IMR-90 (cell line): ENCODE results near the gene IL1B. TPM values are rescaled to one million over a fixed set of nuclear protein-coding genes. Genes with fewer than 3 reads are reported as not detected.

ENCODE experiments used
- ATAC-seq: fragments of 200-7000 bp; cut with Tn5 transposase; 2 replicates; pipeline ENCODE4 v1.9.1; 2020; ENCODE audit warnings: low read depth, mild to moderate bottlenecking, moderate library complexity
- BruUV-seq: library from RNA; stranded (reverse); fragments of 400-500 nt; replicated peaks from 2 replicates; lab custom pipeline; 2021; lab: Mats Ljungman, UMichigan
- CTCF ChIA-PET: fragments of 300-600 bp; formaldehyde crosslinking; extraction: SDS; loops from one replicate; lab custom pipeline; 2021; ENCODE audit warnings: antibody characterized with exemption; lab: Yijun Ruan, JAX
- POLR2A ChIA-PET: fragments of 300-600 bp; sonication (Branson Sonifier 250); formaldehyde crosslinking; loops from one replicate; lab custom pipeline; 2022; ENCODE audit warnings: antibody characterized with exemption; ENCODE audit not compliant: unreplicated experiment; lab: Charles Lee
- DNase-seq: peaks from one replicate; pipeline ENCODE4 v3.0.0; 2013
- H2AFZ ChIP-seq: replicated peaks from 2 replicates; pipeline ENCODE3; 2013; ENCODE audit warnings: low read length, mild to moderate bottlenecking; ENCODE audit not compliant: poor library complexity
- H2AK5ac ChIP-seq: 2 replicates; pipeline ENCODE4 v1.6.1; 2013; ENCODE audit warnings: low read depth, low read length, inconsistent platforms
- H2AK9ac ChIP-seq: replicated peaks from 2 replicates; pipeline ENCODE3; 2013; ENCODE audit warnings: mild to moderate bottlenecking, low read depth, low read length, moderate library complexity; ENCODE audit not compliant: poor library complexity
- H2BK120ac ChIP-seq: 2 replicates; pipeline ENCODE4 v1.6.1; 2013; ENCODE audit warnings: low read depth, low read length, inconsistent platforms
- H2BK15ac ChIP-seq: 3 replicates; pipeline ENCODE4 v1.6.1; 2013; ENCODE audit warnings: low read depth, low read length, inconsistent platforms
- H2BK20ac ChIP-seq: 2 replicates; pipeline ENCODE4 v1.6.1; 2013; ENCODE audit warnings: low read depth, mild to moderate bottlenecking, inconsistent platforms, low read length, moderate library complexity
- H2BK5ac ChIP-seq: 2 replicates; pipeline ENCODE4 v1.6.1; 2013; ENCODE audit warnings: mild to moderate bottlenecking, low read depth, low read length, inconsistent platforms; ENCODE audit not compliant: poor library complexity, severe bottlenecking
- H3K14ac ChIP-seq: replicated peaks from 2 replicates; pipeline ENCODE4 v1.6.1; 2013; ENCODE audit warnings: low read depth, low read length, inconsistent platforms
- H3K18ac ChIP-seq: 2 replicates; pipeline ENCODE4 v1.6.1; 2013; ENCODE audit warnings: low read depth, low read length, control low read depth
- H3K23ac ChIP-seq: 2 replicates; pipeline ENCODE4 v1.6.1; 2013; ENCODE audit warnings: low read depth, low read length, inconsistent platforms
- H3K27ac ChIP-seq: 2 replicates; pipeline ENCODE4 v1.5.1; 2013; ENCODE audit warnings: mild to moderate bottlenecking, control low read depth, low read length; ENCODE audit not compliant: insufficient read depth
- H3K27me3 ChIP-seq: 2 replicates; pipeline ENCODE4 v1.6.1; 2013; ENCODE audit warnings: low read length; ENCODE audit not compliant: control insufficient read depth, insufficient read depth
- H3K36me3 ChIP-seq: 2 replicates; pipeline ENCODE4 v1.6.1; 2013; ENCODE audit warnings: low read length, mixed read lengths; ENCODE audit not compliant: control insufficient read depth, insufficient read depth
- H3K4ac ChIP-seq: 2 replicates; pipeline ENCODE4 v1.6.1; 2013; ENCODE audit warnings: low read depth, low read length, inconsistent platforms
- H3K4me1 ChIP-seq: 2 replicates; pipeline ENCODE4 v1.6.1; 2013; ENCODE audit warnings: low read length, mixed read lengths; ENCODE audit not compliant: control insufficient read depth, insufficient read depth
- H3K4me2 ChIP-seq: 2 replicates; pipeline ENCODE4 v1.6.1; 2013; ENCODE audit warnings: low read depth, mild to moderate bottlenecking, control low read depth, low read length, moderate library complexity
- H3K4me3 ChIP-seq: 2 replicates; pipeline ENCODE4 v1.5.1; 2013; ENCODE audit warnings: low read depth, mild to moderate bottlenecking, control low read depth, low read length, moderate library complexity; ENCODE audit not compliant: insufficient read depth
- H3K56ac ChIP-seq: 2 replicates; pipeline ENCODE4 v1.6.1; 2013; ENCODE audit warnings: low read length, inconsistent platforms; ENCODE audit not compliant: insufficient read depth; ENCODE audit errors: extremely low read depth
- H3K79me1 ChIP-seq, 2 experiments: 2 replicates each; pipeline ENCODE4 v1.6.1; 2013; ENCODE audit warnings: low read length in 2 of 2, inconsistent platforms in 1 of 2, low read depth in 1 of 2
- H3K9ac ChIP-seq: 2 replicates; pipeline ENCODE4 v1.6.1; 2013; ENCODE audit warnings: low read depth, low read length, control low read depth
- H3K9me1 ChIP-seq: 2 replicates; pipeline ENCODE4 v1.6.1; 2013; ENCODE audit warnings: low read length, inconsistent platforms; ENCODE audit not compliant: insufficient read depth
- H3K9me3 ChIP-seq: 2 replicates; pipeline ENCODE4 v1.6.1; 2013; ENCODE audit warnings: low read length; ENCODE audit not compliant: control insufficient read depth, insufficient read depth
- H4K20me1 ChIP-seq: 2 replicates; pipeline ENCODE4 v1.6.1; 2013; ENCODE audit warnings: low read length, inconsistent platforms; ENCODE audit not compliant: insufficient read depth
- H4K5ac ChIP-seq: 2 replicates; pipeline ENCODE4 v1.6.1; 2013; ENCODE audit warnings: mild to moderate bottlenecking, low read depth, low read length, control low read depth
- H4K8ac ChIP-seq, 2 experiments: 2 replicates each; pipeline ENCODE4 v1.6.1; 2013; ENCODE audit warnings: low read depth in 2 of 2, low read length in 2 of 2, control low read depth in 1 of 2, inconsistent platforms in 1 of 2
- H4K91ac ChIP-seq: 2 replicates; pipeline ENCODE4 v1.6.1; 2013; ENCODE audit warnings: low read depth, low read length, inconsistent platforms; ENCODE audit not compliant: insufficient read depth
- MAZ ChIP-seq: IDR thresholded peaks from 2 replicates; pipeline ENCODE4 v1.6.1; 2012; ENCODE audit warnings: low read depth, mild to moderate bottlenecking, low read length, improper control_type of control experiment, moderate library complexity, borderline replicate concordance
- MXI1 ChIP-seq: IDR thresholded peaks from 2 replicates; pipeline ENCODE4 v1.6.1; 2012; ENCODE audit warnings: low read depth, mild to moderate bottlenecking, low read length, moderate library complexity, borderline replicate concordance
- RAD21 ChIP-seq: IDR thresholded peaks from 2 replicates; pipeline ENCODE4 v1.6.1; 2012; ENCODE audit warnings: low read length, improper control_type of control experiment
- WGBS, 2 experiments: methylation state at CpG; one replicate each; pipeline versions ENCODE4 v1.1.5 to v1.1.7; 2013; ENCODE audit warnings: missing lambda C conversion rate in 2 of 2; ENCODE audit not compliant: insufficient read length in 1 of 2; ENCODE audit errors: extremely low coverage in 2 of 2; 5-methylcytosine and 5-hydroxymethylcytosine counted together
- dilution Hi-C: fragments of 300-500 bp; cut with HindIII; formaldehyde crosslinking; loops from one replicate; pipeline ENCODE4 v1.14.3; 2018; ENCODE audit warnings: low sequenced_read_pairs; ENCODE audit not compliant: unreplicated experiment
- in situ Hi-C: fragments of 300-500 bp; cut with MboI; formaldehyde crosslinking; loops from 3 replicates; pipeline ENCODE4 v1.14.3; 2019; ENCODE audit warnings: low sequenced_read_pairs, inconsistent platforms, mixed read lengths
- intact Hi-C: fragments of 100-400 bp; cut with micrococcal nuclease; formaldehyde crosslinking; loops from 2 replicates; pipeline ENCODE4 v1.10.0; 2022
- polyA plus RNA-seq, 3 experiments: library from polyadenylated mRNA; depleted of rRNA; stranded (reverse); fragments of >200 nt; gene quantifications; 2 replicates each; pipeline ENCODE4 v1.2.3, GENCODE V29; 2012; ENCODE audit warnings: low replicate concordance in 1 of 3
- total RNA-seq: library from RNA; depleted of rRNA; stranded (reverse); fragments of >200 nt; gene quantifications from 2 replicates; pipeline ENCODE4 v1.2.3, GENCODE V29; 2012

Gene IL1B
- total and polyA plus RNA-seq, 2 of the 4 experiments (the other 2 are of a cell fraction), result 3.0 to 4.4 TPM

DNA sequence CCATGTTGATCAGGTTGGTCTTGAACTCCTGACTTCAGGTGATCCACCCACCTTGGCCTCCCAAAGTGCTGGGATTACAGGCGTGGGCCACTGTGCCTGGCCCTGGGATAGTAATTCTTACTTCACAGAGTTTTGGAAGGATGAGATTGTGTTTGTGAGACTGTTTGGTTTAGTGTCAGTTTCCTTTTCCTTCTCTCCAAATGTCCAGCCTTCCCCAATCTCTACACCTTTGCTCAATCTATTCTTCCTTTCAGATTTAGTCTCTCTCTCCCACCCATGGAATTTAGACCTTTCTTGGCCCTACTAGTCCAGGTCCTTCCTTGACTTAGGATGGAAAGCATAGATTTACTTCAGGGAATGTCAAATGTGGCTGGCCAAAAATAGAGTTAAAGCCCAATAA is 40.1 kb downstream of the IL1B start:
- Histone ChIP-seq H3K36me3 (no peaks in the 10 kb centered on the region), H3K4me3 (no peak overlapping the region), H3K14ac (no peak overlapping the region), H2AFZ (no peak overlapping the region), H3K23ac (no peak overlapping the region), H3K4me1 (peaks cover 5% of the 10 kb centered on the region), H2AK9ac (no peak overlapping the region), H2BK120ac (peak overlapping the region; percentile 26), H3K56ac (no peak overlapping the region), H4K20me1 (no peaks in the 10 kb centered on the region), H2BK5ac (no peak overlapping the region), H3K4ac (no peak overlapping the region), H3K27ac (no peak overlapping the region), H3K18ac (no peak overlapping the region), H3K4me2 (no peak overlapping the region), H2AK5ac (no peak overlapping the region), H4K5ac (no peak overlapping the region), H3K9me1 (peaks cover 8% of the 10 kb centered on the region), H3K27me3 (no peaks in the 10 kb centered on the region), H3K9me3 (peaks cover 6% of the 10 kb centered on the region), H2BK20ac (no peak overlapping the region), H3K9ac (no peak overlapping the region), H3K79me1 (0 out of 4 replicates have a peak, but pooled peaks cover 0 to 3% of the 10 kb centered on the region in 2 experiments), H4K8ac (no peak overlapping the region), H4K91ac (no peak overlapping the region), H2BK15ac (no peak overlapping the region)
- dilution Hi-C loops (no loop called here), intact Hi-C loops (no loop called here), in situ Hi-C loops (no loop called here)
- TF ChIP-seq RAD21 (no peak), MAZ (no peak), MXI1 (no peak)
- no peak for DNase-seq
- no TSS peak for BruUV-seq
- CTCF ChIA-PET, result no interaction called here
- WGBS, 2 experiments, result no CpG with 5 or more reads among the region's 1 CpG
- no peak for ATAC-seq
- POLR2A ChIA-PET, result no interaction called here
